Lung (tissue), 12 donors: Measurements from ENCODE around the gene WTIP. TPM values are rescaled to one million over a fixed set of nuclear protein-coding genes. Genes with fewer than 3 reads are reported as not detected.
A peak's percentile ranks its signal among the peaks of the same experiment; 100 is the strongest.

Experiments
- ATAC-seq: fragments of 200-7000 bp; cut with Tn5 transposase; one replicate; pipeline ENCODE4 v1.9.1; 2020; ENCODE audit warnings: moderate number of reproducible peaks; ENCODE audit not compliant: insufficient read depth, low FRiP score
- DNase-seq, 3 donors: peaks; one replicate each; pipeline ENCODE4 v3.0.0-alpha.2; 2013 to 2017
- H3K27ac ChIP-seq, 2 donors: one replicate each; pipeline ENCODE4 v1.5.1; 2013; ENCODE audit warnings: mild to moderate bottlenecking in 2 of 2, moderate library complexity in 2 of 2, control low read depth in 1 of 2, inconsistent platforms in 1 of 2, low read depth in 1 of 2, low read length in 1 of 2
- H3K27me3 ChIP-seq, 3 donors: one replicate each; pipeline ENCODE4 v1.5.1; 2013; ENCODE audit warnings: low read length in 2 of 3; ENCODE audit not compliant: control insufficient read depth in 3 of 3, insufficient read depth in 3 of 3
- H3K36me3 ChIP-seq, 4 donors: one replicate each; pipeline ENCODE4 v1.5.1; 2013; ENCODE audit warnings: low read length in 4 of 4, mild to moderate bottlenecking in 1 of 4, moderate library complexity in 1 of 4; ENCODE audit not compliant: control insufficient read depth in 4 of 4, insufficient read depth in 4 of 4
- H3K4me1 ChIP-seq, 5 donors: one replicate each; pipeline ENCODE4 v1.5.1; 2013; ENCODE audit warnings: low read length in 5 of 5, mild to moderate bottlenecking in 2 of 5, moderate library complexity in 1 of 5; ENCODE audit not compliant: control insufficient read depth in 5 of 5, insufficient read depth in 5 of 5
- H3K4me3 ChIP-seq: one replicate; pipeline ENCODE4 v1.5.1; 2013; ENCODE audit warnings: mild to moderate bottlenecking, control low read depth, moderate library complexity
- H3K9ac ChIP-seq, 2 donors: one replicate each; pipeline ENCODE4 v1.5.1; 2013; ENCODE audit warnings: low read length in 2 of 2, control low read depth in 1 of 2; ENCODE audit not compliant: insufficient read depth in 1 of 2
- H3K9me3 ChIP-seq, 4 donors: one replicate each; pipeline ENCODE4 v1.5.1; 2013; ENCODE audit warnings: low read length in 3 of 4, mild to moderate bottlenecking in 1 of 4, moderate library complexity in 1 of 4; ENCODE audit not compliant: control insufficient read depth in 4 of 4, insufficient read depth in 3 of 4
- CTCF ChIP-seq: IDR thresholded peaks from 2 replicates; pipeline ENCODE4 v1.5.1; 2012; ENCODE audit warnings: mild to moderate bottlenecking; ENCODE audit errors: control extremely low read depth, extremely low read depth
- WGBS, 2 donors: extraction: QIAGEN DNeasy Blood & Tissue Kit; methylation state at CpG; one replicate each; pipeline ENCODE4 v1.1.7; 2013; 5-methylcytosine and 5-hydroxymethylcytosine counted together
- polyA plus RNA-seq, 2 donors: library from polyadenylated mRNA; stranded (reverse); fragments of 200-250 nt; gene quantifications; one replicate each; pipeline ENCODE4 v1.2.1, GENCODE V29; 2013
- total RNA-seq, 2 donors: library from RNA; depleted of rRNA in 1 of 2; stranded (reverse); fragments of >200 nt in 1 of 2; gene quantifications; one replicate each; pipeline ENCODE4 v1.2.1, GENCODE V29; 2014 to 2021
- donor health status: control.
- donor health status: control.
- donor health status: Bipolar disorder and iron deficiency.
- donor health status: healthy.
- donor health status: DM: yes; HTN: yes; CAD: no.

WTIP gene
- total and polyA plus RNA-seq, 4 donors: 6.4 to 31.9 (median 13.1) TPM

DNA sequence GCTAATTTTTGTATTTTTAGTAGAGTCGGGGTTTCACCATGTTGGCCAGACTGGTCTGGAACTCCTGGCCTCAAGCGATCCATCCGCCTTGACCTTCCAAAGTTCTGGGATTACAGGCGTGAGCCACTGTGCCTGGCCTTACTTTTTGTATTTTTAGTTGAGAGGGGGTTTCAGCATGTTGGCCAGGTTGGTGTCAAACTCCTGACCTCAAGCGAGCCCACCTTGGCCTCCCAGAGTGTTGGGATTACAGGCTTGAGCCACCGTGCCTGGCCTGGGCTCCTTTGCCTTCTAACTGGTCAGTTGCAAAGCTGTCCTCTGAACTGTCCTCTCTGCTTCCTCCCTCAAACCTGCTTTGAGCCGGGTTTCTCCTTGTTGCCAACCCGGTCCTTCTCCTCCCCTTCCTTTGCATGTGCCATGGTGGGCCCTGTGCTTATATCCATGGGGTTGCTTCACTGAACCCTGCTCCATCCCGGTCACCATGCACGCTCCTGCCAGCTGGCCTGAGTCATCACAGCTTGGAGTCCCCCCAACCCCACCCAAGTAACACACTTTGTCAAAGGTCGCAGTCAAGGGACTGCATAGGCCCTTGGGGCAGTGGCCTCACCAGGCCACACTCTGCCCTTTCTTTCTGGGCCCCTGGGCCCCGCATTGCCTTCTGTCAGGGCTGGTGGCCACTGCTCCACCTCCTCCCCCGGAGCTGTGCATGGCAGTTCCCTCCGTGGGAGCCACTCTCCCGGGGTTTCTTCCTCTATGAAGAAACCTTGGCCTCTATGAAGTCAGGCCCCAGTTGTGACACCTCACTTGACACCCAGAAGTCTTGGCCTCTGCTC lies 21.2 kb downstream of the WTIP start:
- H3K27me3 ChIP-seq: no peaks in the 10 kb centered on the region
- H3K4me3 ChIP-seq: no peak overlapping the region
- H3K4me1 ChIP-seq: no peaks in the 10 kb centered on the region
- ATAC-seq: no peak
- no peak for DNase-seq
- no peak overlapping the region for H3K9ac ChIP-seq
- peaks cover 0 to 12% (median 4%) of the 10 kb centered on the region in 4 donors for H3K36me3 ChIP-seq
- H3K27ac ChIP-seq: peak overlapping the region in 1 of 2 donors; percentile 1
- WGBS, 2 donors: 83% methylated on average over 15 of the region's 15 CpGs
- H3K9me3 ChIP-seq: no peaks in the 10 kb centered on the region
- no peak for TF ChIP-seq CTCF

- DNase-seq (no peak), ATAC-seq (no peak)
- Histone ChIP-seq H3K4me3 (no peak overlapping the region), H3K9me3 (no peaks in the 10 kb centered on the region), H3K9ac (no peak overlapping the region), H3K4me1 (peaks cover 0 to 2% (median 0%) of the 10 kb centered on the region in 5 donors), H3K27me3 (no peaks in the 10 kb centered on the region), H3K36me3 (peaks cover 0 to 6% (median under 1%) of the 10 kb centered on the region in 4 donors), H3K27ac (no peak overlapping the region)
- TF ChIP-seq CTCF: no peak
- 86 to 88% methylated on average over 16 of the region's 16 CpGs for WGBS, 2 donors
These were observed 22.1 kb downstream of the WTIP start for GRCh38 chr19:34503531-34504272.

GRCh38 chr19:34504273-34504808 lies 22.8 kb downstream of the WTIP start:
- WGBS, 2 donors: 72 to 79% methylated on average over 6 of the region's 6 CpGs
- no peak for TF ChIP-seq CTCF
- Histone ChIP-seq H3K9ac (no peak overlapping the region), H3K27me3 (no peaks in the 10 kb centered on the region), H3K27ac (no peak overlapping the region), H3K36me3 (peaks cover 0 to 4% (median 0%) of the 10 kb centered on the region in 4 donors), H3K4me1 (peaks cover 0 to 5% (median 0%) of the 10 kb centered on the region in 5 donors), H3K9me3 (no peaks in the 10 kb centered on the region), H3K4me3 (no peak overlapping the region)
- ATAC-seq (no peak), DNase-seq (no peak)
